ENCODE data around the gene CADPS2.

CADPS2 gene

GRCh38 chr7:122273117-122273516, 613.1 kb downstream of the CADPS2 start:
- no peaks in the 10 kb centered on the region for H3K27me3 ChIP-seq (ENCODE audit: insufficient read depth, poor library complexity, severe bottlenecking)
- DNase-seq (ENCODE audit: low read depth in 1 of 2, low spot score in 1 of 2) = no peak
- no peak overlapping the region for H3K4me3 ChIP-seq (replicated peaks; ENCODE audit: insufficient read depth, low read length)
- H3K27ac ChIP-seq (replicated peaks) = no peak overlapping the region
- TF ChIP-seq REST (IDR thresholded peaks at IDR 0.05; ENCODE audit: insufficient replicate concordance, low read depth) = no peak
- no peak for TF ChIP-seq POLR2AphosphoS5 (IDR thresholded peaks at IDR 0.05; ENCODE audit: low read depth)
- no peak for TF ChIP-seq GABPA (IDR thresholded peaks at IDR 0.05; ENCODE audit: low read depth)
- no peak for TF ChIP-seq CTCF (IDR thresholded peaks at IDR 0.05; ENCODE audit: insufficient read depth, low read length)
- TF ChIP-seq SPI1 (IDR thresholded peaks at IDR 0.05; ENCODE audit: borderline replicate concordance, low read depth) = no peak

GRCh38 chr7:122269241-122269640, 617.0 kb downstream of the CADPS2 start:
- no peak overlapping the region for H3K4me3 ChIP-seq (replicated peaks; ENCODE audit: insufficient read depth, low read length)

More at GRCh38 chr7:122269241-122269640, 617.0 kb downstream of the CADPS2 start:
- DNase-seq (ENCODE audit: low read depth in 1 of 2, low spot score in 1 of 2) = no peak
- no peak for TF ChIP-seq CTCF (IDR thresholded peaks at IDR 0.05; ENCODE audit: insufficient read depth, low read length)
- TF ChIP-seq POLR2AphosphoS5 (IDR thresholded peaks at IDR 0.05; ENCODE audit: low read depth) = no peak
- no peak for TF ChIP-seq SPI1 (IDR thresholded peaks at IDR 0.05; ENCODE audit: borderline replicate concordance, low read depth)
- no peak for TF ChIP-seq GABPA (IDR thresholded peaks at IDR 0.05; ENCODE audit: low read depth)
- TF ChIP-seq REST (IDR thresholded peaks at IDR 0.05; ENCODE audit: insufficient replicate concordance, low read depth) = no peak
- H3K27me3 ChIP-seq (ENCODE audit: insufficient read depth, poor library complexity, severe bottlenecking) = no peaks in the 10 kb centered on the region
- H3K27ac ChIP-seq (replicated peaks) = no peak overlapping the region

Data from HL-60 (cell line).